Measurements from ENCODE around the gene UBXN2A. TPM values are rescaled to one million over a fixed set of nuclear protein-coding genes. Genes with fewer than 3 reads are reported as not detected.

The UBXN2A gene
- total and polyA plus RNA-seq, 10 of the 15 experiments (the other 5 are each of a cell fraction or from before 2014, with no cell fraction given): 3.7 to 23.5 (median 14.6) TPM

- Histone ChIP-seq H3K36me3 (ENCODE audit: control insufficient read depth in 2 of 2, insufficient read depth in 2 of 2, low read length in 1 of 2) (peaks cover 0 to 6% of the 10 kb centered on the region in 2 experiments; a peak in 3 of 4 replicates), H3K27me3 (replicated peaks in 1 of 2; ENCODE audit: control insufficient read depth in 2 of 2, insufficient read depth in 2 of 2, low read length in 1 of 2) (no peaks in the 10 kb centered on the region; a peak in 1 of 4 replicates), H3K27ac (ENCODE audit: control insufficient read depth, insufficient read depth) (no peak overlapping the region), H4K20me1 (ENCODE audit: control insufficient read depth, insufficient read depth) (no peaks in the 10 kb centered on the region), H2AFZ (ENCODE audit: control insufficient read depth, low read depth, low read length) (no peak overlapping the region), H3K79me2 (ENCODE audit: control insufficient read depth, insufficient read depth, low read length) (no peaks in the 10 kb centered on the region), H3K4me2 (ENCODE audit: control insufficient read depth, insufficient read depth) (no peak overlapping the region), H3K4me3 (no peak overlapping the region), H3K9ac (ENCODE audit: control insufficient read depth, insufficient read depth, low read length) (no peak overlapping the region), H3K9me3 (replicated peaks; ENCODE audit: control insufficient read depth, insufficient read depth, low read length) (no peaks in the 10 kb centered on the region), H3K4me1 (ENCODE audit: control insufficient read depth, insufficient read depth, low read length) (no peaks in the 10 kb centered on the region)
- 56% methylated on average over 9 of the region's 9 CpGs for WGBS (ENCODE audit: insufficient coverage, insufficient replicate concordance, low lambda C conversion rate, missing lambda C conversion rate)
- in situ Hi-C loops (cut with MboI): no loop called here
- FAIRE-seq (no peak), DNase-seq (ENCODE audit: low read depth, low spot score) (no peak), ATAC-seq (no peak)
- ChIA-PET CTCF (no interaction called here), RAD21 (ENCODE audit: unreplicated experiment) (no interaction called here), POLR2A (no interaction called here), SMC1A (ENCODE audit: uncharacterized antibody, unreplicated experiment) (no interaction called here)
- TF ChIP-seq RBBP5 (conservative IDR thresholded peaks at IDR 0.05) (no peak), KLF5 (IDR thresholded peaks at IDR 0.05; ENCODE audit: partially characterized antibody) (no peak), NR2C2 (IDR thresholded peaks at IDR 0.05; ENCODE audit: borderline replicate concordance, control insufficient read depth, insufficient read length, low read depth) (no peak), ZBTB11 (CRISPR knock-in tag; IDR thresholded peaks at IDR 0.05) (no peak), PKNOX1 (IDR thresholded peaks at IDR 0.05) (no peak), HDGF (IDR thresholded peaks at IDR 0.05) (no peak), IKZF1 (conservative IDR thresholded peaks at IDR 0.05) (no peak), NR2F1 (conservative IDR thresholded peaks at IDR 0.05) (no peak), IRF4 (IDR thresholded peaks at IDR 0.05; ENCODE audit: low read depth, low read length) (no peak), NFIC (IDR thresholded peaks at IDR 0.05; ENCODE audit: low read depth, low read length) (no peak), MEF2A (IDR thresholded peaks at IDR 0.05; ENCODE audit: insufficient read depth, low read depth, low read length) (no peak), IKZF2 (IDR thresholded peaks at IDR 0.05) (no peak), SKIL (IDR thresholded peaks at IDR 0.05; ENCODE audit: low read depth, poor library complexity, severe bottlenecking) (no peak), WRNIP1 (IDR thresholded peaks at IDR 0.05; ENCODE audit: borderline replicate concordance, low read depth, low read length) (no peak), ZSCAN29 (IDR thresholded peaks at IDR 0.05) (no peak), RUNX3 (IDR thresholded peaks at IDR 0.05; ENCODE audit: low read length) (no peak), BCL3 (IDR thresholded peaks at IDR 0.05; ENCODE audit: borderline replicate concordance, insufficient read depth, low read depth, low read length, poor library complexity, severe bottlenecking) (no peak), EED (IDR thresholded peaks at IDR 0.05; ENCODE audit: low read depth) (no peak)
- intact Hi-C loops (cut with micrococcal nuclease; ENCODE audit: unreplicated experiment): no loop called here
- no TSS peak for BruUV-seq (replicated peaks)
Measured at GRCh38 chr2:24018241-24018640, 78.0 kb downstream of the UBXN2A start.
